Adrenal gland (tissue), 12 donors: ENCODE results near the gene ATAD3B. TPM values are rescaled to one million over a fixed set of nuclear protein-coding genes. Genes with fewer than 3 reads are reported as not detected.

Experiments used
- DNase-seq, 7 donors: peaks; one replicate each; pipeline ENCODE4 v3.0.0-alpha.2; 2019 to 2020
- H3K27ac ChIP-seq, 5 donors: fragments of 200-600 bp; sonication (generic) in 4 of 5; 1 replicate in 3 of 5; 2 replicates in 2 of 5; pipeline versions ENCODE4 v1.5.1 to v1.8.0; 2016 to 2020; ENCODE audit warnings: mild to moderate bottlenecking in 1 of 5
- H3K27me3 ChIP-seq: fragments of 200-600 bp; 2 replicates; pipeline ENCODE4 v1.8.0; 2021
- H3K36me3 ChIP-seq, 2 donors: fragments of 200-600 bp; replicated peaks in 1 of 2; 1 replicate in 1 of 2; 2 replicates in 1 of 2; pipeline versions ENCODE4 v1.5.1 to v1.8.0; 2018 to 2022
- H3K4me1 ChIP-seq, 2 donors: fragments of 200-600 bp; replicated peaks in 1 of 2; 1 replicate in 1 of 2; 2 replicates in 1 of 2; pipeline versions ENCODE4 v1.5.1 to v1.8.0; 2018 to 2021
- H3K4me3 ChIP-seq, 4 donors: fragments of 200-600 bp; sonication (generic) in 3 of 4; one replicate each; pipeline ENCODE4 v1.5.1; 2016 to 2018
- H3K9me3 ChIP-seq, 3 donors: fragments of 200-600 bp; sonication (generic) in 1 of 3; replicated peaks in 1 of 3; 1 replicate in 2 of 3; 2 replicates in 1 of 3; pipeline versions ENCODE4 v1.5.1 to v1.8.0; 2016 to 2021
- CTCF ChIP-seq, 6 experiments: fragments of 450-650 bp in 4 of 6; fragments of 200-600 bp in 2 of 6; sonication (generic) in 1 of 6; IDR thresholded peaks; 1 replicate in 5 of 6; 2 replicates in 1 of 6; pipeline versions ENCODE4 v1.5.1 to v1.8.0; 2016 to 2021; ENCODE audit warnings: antibody characterized with exemption in 6 of 6, mild to moderate bottlenecking in 2 of 6, moderate library complexity in 1 of 6
- POLR2A ChIP-seq, 2 donors: fragments of 450-650 bp; IDR thresholded peaks; one replicate each; pipeline ENCODE4 v1.6.1; 2017; ENCODE audit warnings: antibody characterized with exemption in 2 of 2, mild to moderate bottlenecking in 2 of 2, moderate library complexity in 1 of 2
- WGBS, 4 donors: extraction: QIAGEN DNeasy Blood & Tissue Kit in 2 of 4; methylation state at CpG; one replicate each; pipeline versions ENCODE4 v1.1.5 to v1.1.7; 2013 to 2017; 5-methylcytosine and 5-hydroxymethylcytosine counted together
- intact Hi-C, 2 donors: fragments of 100-400 bp; cut with DNase I; formaldehyde crosslinking; loops; one replicate each; pipeline versions ENCODE4 v1.14.1 to v1.15.0; 2022 to 2023
- polyA plus RNA-seq, 3 donors: library from polyadenylated mRNA; stranded (reverse); fragments of 200-250 nt in 2 of 3; fragments of 350-450 nt in 1 of 3; fragmentation: Illumina TruSeq in 1 of 3; extraction: RNeasy Lipid Tissue Mini Kit (QIAGEN cat#74804) in 1 of 3; gene quantifications; one replicate each; pipeline ENCODE4 v1.2.3, GENCODE V29; 2013 to 2014
- total RNA-seq, 9 donors: library from RNA; depleted of rRNA in 4 of 9; stranded (reverse); fragments of >200 nt in 4 of 9; fragments of 120-200 nt in 1 of 9; fragmentation: NEBNext Ultra II Directional in 1 of 9; extraction: Animal tissue kit (Norgen Biotek cat#: 25700) in 1 of 9; gene quantifications; one replicate each; pipeline versions ENCODE4 v1.1.0 to v1.2.4, GENCODE V29; 2013 to 2023
- donor health status: healthy with polysubstance abuse.
- donor health status: Bipolar disorder and iron deficiency.
- donor health status: DM: yes; HTN: yes; CAD: no.
- donor health status: DM: no; HTN: no; CAD: no.
- donor health status: DM: no; HTN: no; CAD: no.
- donor health status: DM: yes; HTN: yes; CAD: no.

ATAD3B gene
- total and polyA plus RNA-seq, 12 donors, result 5.3 to 109 (median 13.3) TPM

DNA sequence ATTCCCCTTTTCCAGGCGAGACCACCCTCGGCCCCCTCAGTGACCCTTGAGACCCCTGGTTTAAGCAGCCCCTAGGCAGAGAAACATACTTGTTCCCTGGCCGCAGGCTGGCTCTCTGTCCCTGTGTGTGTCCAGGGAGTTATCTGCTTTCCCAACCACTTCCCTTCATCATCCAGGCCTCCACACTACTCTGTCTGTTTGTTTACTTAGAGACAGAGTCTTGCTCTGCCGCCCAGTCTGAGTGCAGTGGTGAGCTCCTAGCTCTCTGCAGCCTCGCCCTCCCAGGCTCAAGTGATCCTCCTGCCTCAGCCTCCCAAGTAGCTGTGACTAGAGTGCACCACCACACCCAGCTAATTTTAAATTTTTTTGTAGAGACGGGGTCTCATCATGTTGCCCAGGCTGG, 41.9 kb upstream of the ATAD3B start:
- Histone ChIP-seq H3K36me3 (no peaks in the 10 kb centered on the region), H3K4me1 (peaks cover 22 to 29% of the 10 kb centered on the region in 2 donors), H3K27me3 (no peaks in the 10 kb centered on the region), H3K4me3 (no peak overlapping the region), H3K27ac (peak overlapping the region in 3 of 5 donors; percentile 46 to 80 (median 77)), H3K9me3 (no peaks in the 10 kb centered on the region)
- DNase-seq, result peak in 1 of 7 donors; percentile 24
- intact Hi-C loops, result no loop called here
- WGBS, 4 donors, result 52 to 73% (median 68%) methylated on average over 6 of the region's 6 CpGs
- TF ChIP-seq CTCF (IDR thresholded peaks at IDR 0.05) (no peak), POLR2A (IDR thresholded peaks at IDR 0.05) (no peak)

DNA sequence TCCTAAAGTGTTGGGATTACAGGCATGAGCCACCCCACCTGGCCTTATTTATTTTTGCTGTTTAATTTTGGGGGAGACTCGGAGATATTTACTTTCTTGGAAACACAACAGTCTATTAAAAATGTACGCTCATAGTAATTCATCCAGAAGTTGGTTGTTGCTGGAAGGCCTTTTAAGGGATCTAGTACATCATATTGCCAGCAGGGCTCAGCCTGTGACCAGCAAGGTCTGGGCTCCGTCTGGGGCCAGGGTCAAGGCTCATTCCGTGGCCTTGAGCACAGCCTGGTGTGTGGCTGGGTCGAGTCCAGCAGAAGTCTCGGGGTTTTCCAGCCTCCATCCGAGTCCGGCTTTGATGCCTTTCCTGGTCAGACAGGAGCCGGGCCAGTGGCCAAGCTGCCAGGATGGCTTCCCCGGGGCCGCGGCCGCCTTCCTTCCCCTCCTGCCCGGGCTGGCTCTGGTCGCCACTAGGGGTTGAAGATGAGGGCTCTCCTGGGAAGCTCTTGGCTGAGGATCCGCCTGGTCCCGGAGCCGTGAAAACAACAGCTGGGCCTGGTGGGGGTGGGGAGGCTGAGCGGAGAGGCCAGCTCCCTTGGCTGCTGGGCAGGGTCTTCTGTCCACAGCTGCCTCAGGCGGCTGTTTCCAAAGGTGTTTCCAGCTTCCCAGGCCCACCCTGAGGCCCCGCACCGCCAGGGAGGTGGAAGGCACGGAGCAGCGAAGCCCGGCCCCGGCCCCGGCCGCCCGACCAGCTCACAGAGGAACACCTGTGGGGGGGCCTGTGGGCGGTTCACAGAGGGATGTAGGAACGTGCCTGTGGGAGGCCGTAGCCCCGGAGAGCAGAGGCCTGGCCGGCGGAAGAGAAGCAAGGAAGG, 41.2 kb upstream of the ATAD3B start:
- no peaks in the 10 kb centered on the region for H3K36me3 ChIP-seq
- peak in 4 of 6 experiments; percentile 5 to 53 (median 28) for TF ChIP-seq CTCF (IDR thresholded peaks at IDR 0.05)
- no peak for TF ChIP-seq POLR2A (IDR thresholded peaks at IDR 0.05)
- peaks cover 27 to 35% of the 10 kb centered on the region in 2 donors for H3K4me1 ChIP-seq
- no peaks in the 10 kb centered on the region for H3K9me3 ChIP-seq
- DNase-seq, result peak; percentile 75 to 93 (median 90)
- H3K4me3 ChIP-seq, result no peak overlapping the region
- H3K27ac ChIP-seq, result peak overlapping the region in 4 of 5 donors; percentile 46 to 80 (median 68)
- WGBS, 4 donors, result 14 to 27% (median 21%) methylated on average over 5 to 35 of the region's 35 CpGs
- intact Hi-C loops, result no loop called here
- H3K27me3 ChIP-seq, result no peaks in the 10 kb centered on the region

DNA sequence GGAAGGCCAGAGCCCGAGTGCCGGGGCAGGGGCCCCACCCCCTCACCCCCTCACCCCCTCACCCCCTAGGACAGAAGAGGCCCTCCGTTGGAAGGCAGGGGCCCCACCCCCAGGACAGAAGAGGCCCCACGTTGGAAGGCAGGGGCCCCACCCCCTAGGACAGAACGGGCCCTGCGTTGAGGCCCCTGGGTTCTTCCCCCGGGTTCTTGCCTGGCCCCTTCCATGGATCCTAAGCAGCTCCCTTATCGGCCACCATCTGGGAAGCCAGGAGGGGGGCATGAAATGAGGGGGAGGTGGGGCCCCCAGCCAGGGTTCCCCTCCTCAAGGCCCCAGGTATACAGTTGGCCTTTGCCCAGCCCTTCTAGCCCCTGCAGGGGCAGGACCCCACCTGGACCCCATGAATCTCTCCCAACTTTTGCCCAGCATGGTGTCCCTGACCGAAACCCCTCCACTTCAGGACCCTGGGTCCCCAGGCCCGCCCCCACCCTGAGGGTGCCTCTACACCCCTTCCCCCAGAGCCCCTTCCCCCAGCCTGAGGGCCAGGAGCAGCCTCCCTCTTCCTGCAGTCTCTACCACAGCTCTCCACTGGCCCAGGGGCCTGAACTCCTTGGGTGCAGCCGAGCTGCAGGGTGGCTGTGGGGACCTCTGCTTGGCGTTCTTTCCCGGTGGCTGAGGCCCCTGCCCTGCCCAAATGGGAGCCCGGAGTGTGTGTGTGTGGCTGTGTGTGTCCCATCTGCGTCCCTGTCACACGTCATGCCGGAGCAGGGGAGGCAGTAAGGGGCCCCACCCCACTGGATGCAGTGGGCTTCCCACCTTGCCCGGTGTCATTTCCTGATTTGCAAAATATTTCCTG, 40.3 kb upstream of the ATAD3B start:
- Histone ChIP-seq H3K9me3 (no peaks in the 10 kb centered on the region), H3K27me3 (no peaks in the 10 kb centered on the region), H3K36me3 (no peaks in the 10 kb centered on the region), H3K27ac (peak overlapping the region in 4 of 5 donors; percentile 37 to 80 (median 62)), H3K4me3 (no peak overlapping the region), H3K4me1 (peaks cover 30 to 40% of the 10 kb centered on the region in 2 donors)
- 57 to 71% (median 64%) methylated on average over 7 to 18 of the region's 18 CpGs for WGBS, 4 donors
- intact Hi-C loops, result no loop called here
- TF ChIP-seq CTCF (IDR thresholded peaks at IDR 0.05) (no peak), POLR2A (IDR thresholded peaks at IDR 0.05) (no peak)
- DNase-seq, result no peak

GRCh38 chr1:1431845-1432273, 39.7 kb upstream of the ATAD3B start:
- intact Hi-C loops, result no loop called here
- Histone ChIP-seq H3K36me3 (no peaks in the 10 kb centered on the region), H3K9me3 (no peaks in the 10 kb centered on the region), H3K27ac (peak overlapping the region in 4 of 5 donors; percentile 26 to 80 (median 57)), H3K27me3 (no peaks in the 10 kb centered on the region), H3K4me3 (no peak overlapping the region), H3K4me1 (peaks cover 30 to 42% of the 10 kb centered on the region in 2 donors)
- WGBS, 4 donors, result 52 to 64% (median 59%) methylated on average over 4 to 5 of the region's 5 CpGs; no CpG with 5 or more reads in 1 of the 4 donors
- TF ChIP-seq CTCF (IDR thresholded peaks at IDR 0.05) (no peak), POLR2A (IDR thresholded peaks at IDR 0.05) (no peak)
- DNase-seq, result peak in 1 of 7 donors; percentile 33
